GM23248 (cell line): ENCODE data around the gene AAGAB.

Source experiments
- EZH2 ChIP-seq: fragments of 200-600 bp; sonication (generic); IDR thresholded peaks from 2 replicates; pipeline ENCODE4 v1.6.1; 2018; ENCODE audit warnings: antibody characterized with exemption, mild to moderate bottlenecking; ENCODE audit not compliant: insufficient read depth, poor library complexity, severe bottlenecking
- EZH2phosphoT487 ChIP-seq: fragments of 200-600 bp; sonication (generic); IDR thresholded peaks from 2 replicates; pipeline ENCODE4 v1.6.1; 2018; ENCODE audit warnings: antibody characterized with exemption, moderate library complexity, mild to moderate bottlenecking, low read depth; ENCODE audit not compliant: insufficient read depth

DNA sequence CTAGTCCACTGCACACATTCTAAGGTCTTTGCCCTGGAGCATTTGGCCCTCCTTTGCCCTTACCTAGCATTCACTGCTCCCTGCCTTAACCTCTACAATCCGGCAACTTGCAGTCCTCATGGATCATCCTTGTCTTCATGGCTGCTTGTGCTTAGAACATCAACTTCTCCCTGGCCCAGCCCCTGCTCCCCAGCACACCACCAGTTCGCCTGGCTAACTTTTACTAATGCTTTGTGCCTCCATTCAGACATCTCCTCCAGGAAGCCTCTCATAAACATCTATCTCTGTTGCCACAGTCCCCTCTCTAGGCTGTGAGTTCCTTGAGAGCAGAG, 57.1 kb downstream of the AAGAB start:
- TF ChIP-seq EZH2 (no peak), EZH2phosphoT487 (no peak)
